CD14-positive monocyte (primary cell): ENCODE data around the gene STX10. TPM values are rescaled to one million over a fixed set of nuclear protein-coding genes. Genes with fewer than 3 reads are reported as not detected.

Source experiments
- DNase-seq, 3 donors: peaks; one replicate each; pipeline ENCODE4 v3.0.0-alpha.2; 2011 to 2022
- H2AFZ ChIP-seq: 2 replicates; pipeline ENCODE4 v1.6.0; 2012; ENCODE audit warnings: mild to moderate bottlenecking, low read depth, low read length, inconsistent platforms; ENCODE audit not compliant: insufficient read depth, poor library complexity, severe bottlenecking
- H3K27ac ChIP-seq, 2 donors: 1 replicate in 1 of 2; 2 replicates in 1 of 2; pipeline ENCODE4 v1.5.1; 2012 to 2013; ENCODE audit warnings: low read length in 2 of 2, control low read depth in 1 of 2, inconsistent platforms in 1 of 2, low read depth in 1 of 2, mild to moderate bottlenecking in 1 of 2
- H3K27me3 ChIP-seq, 2 donors: one replicate each; pipeline versions ENCODE4 v1.6.0 to v1.6.1; 2011 to 2013; ENCODE audit warnings: low read length in 2 of 2; ENCODE audit not compliant: control insufficient read depth in 2 of 2, insufficient read depth in 2 of 2
- H3K36me3 ChIP-seq, 2 donors: replicated peaks in 1 of 2; 1 replicate in 1 of 2; 2 replicates in 1 of 2; pipeline versions ENCODE4 v1.5.1 to v1.6.1; 2012 to 2013; ENCODE audit warnings: low read length in 2 of 2, control low read depth in 1 of 2, inconsistent platforms in 1 of 2, mild to moderate bottlenecking in 1 of 2; ENCODE audit not compliant: insufficient read depth in 2 of 2, control insufficient read depth in 1 of 2
- H3K4me1 ChIP-seq, 2 donors: 1 replicate in 1 of 2; 2 replicates in 1 of 2; pipeline versions ENCODE4 v1.5.1 to v1.6.1; 2012 to 2013; ENCODE audit warnings: low read length in 2 of 2, control low read depth in 1 of 2, inconsistent platforms in 1 of 2, mild to moderate bottlenecking in 1 of 2, moderate library complexity in 1 of 2; ENCODE audit not compliant: insufficient read depth in 2 of 2, control insufficient read depth in 1 of 2
- H3K4me2 ChIP-seq: replicated peaks from 2 replicates; pipeline ENCODE3; 2012; ENCODE audit warnings: low read length, moderate library complexity, mild to moderate bottlenecking; ENCODE audit not compliant: poor library complexity, severe bottlenecking; ENCODE audit errors: extremely low read depth
- H3K4me3 ChIP-seq, 3 experiments: fragments of 200-600 bp in 1 of 3; sonication (generic) in 1 of 3; replicated peaks in 1 of 3; 1 replicate in 2 of 3; 2 replicates in 1 of 3; pipeline ENCODE4 v1.5.1; 2011 to 2013; ENCODE audit warnings: low read length in 3 of 3, mild to moderate bottlenecking in 3 of 3, control low read depth in 2 of 3, low read depth in 2 of 3, inconsistent platforms in 1 of 3, moderate library complexity in 1 of 3
- H3K79me2 ChIP-seq: 2 replicates; pipeline ENCODE4 v1.6.0; 2012; ENCODE audit warnings: mild to moderate bottlenecking, control low read depth, inconsistent platforms, low read length, moderate library complexity; ENCODE audit not compliant: insufficient read depth
- H3K9ac ChIP-seq: 2 replicates; pipeline ENCODE4 v1.6.0; 2017; ENCODE audit warnings: low read length, mild to moderate bottlenecking; ENCODE audit not compliant: insufficient read depth, poor library complexity, severe bottlenecking
- H3K9me3 ChIP-seq, 2 donors: replicated peaks in 1 of 2; 1 replicate in 1 of 2; 2 replicates in 1 of 2; pipeline versions ENCODE4 v1.5.1 to v1.6.1; 2012 to 2013; ENCODE audit warnings: low read length in 2 of 2, control low read depth in 1 of 2; ENCODE audit not compliant: control insufficient read depth in 1 of 2, insufficient read depth in 1 of 2
- H4K20me1 ChIP-seq: 2 replicates; pipeline ENCODE4 v1.6.0; 2012; ENCODE audit warnings: mild to moderate bottlenecking, low read length, control low read depth, moderate library complexity; ENCODE audit not compliant: insufficient read depth
- H3K27ac Mint-ChIP-seq, 7 donors: one replicate each; pipeline ENCODE4 v1.8.0; 2020; ENCODE audit warnings: mild to moderate bottlenecking in 7 of 7, mixed read lengths in 7 of 7, moderate library complexity in 6 of 7, inconsistent platforms in 2 of 7
- H3K27me3 Mint-ChIP-seq, 3 donors: one replicate each; pipeline ENCODE4 v1.8.0; 2021 to 2022; ENCODE audit warnings: low read depth in 3 of 3, mild to moderate bottlenecking in 3 of 3, mixed read lengths in 3 of 3, moderate library complexity in 3 of 3, inconsistent platforms in 1 of 3
- H3K36me3 Mint-ChIP-seq, 2 donors: one replicate each; pipeline ENCODE4 v1.8.0; 2020; ENCODE audit warnings: mixed read lengths in 2 of 2, inconsistent platforms in 1 of 2, mild to moderate bottlenecking in 1 of 2
- H3K4me1 Mint-ChIP-seq: one replicate; pipeline ENCODE4 v1.8.0; 2020; ENCODE audit warnings: mild to moderate bottlenecking, mixed read lengths
- H3K4me3 Mint-ChIP-seq, 2 donors: one replicate each; pipeline ENCODE4 v1.8.0; 2020; ENCODE audit warnings: mild to moderate bottlenecking in 2 of 2, mixed read lengths in 2 of 2, moderate library complexity in 1 of 2
- H3K9me3 Mint-ChIP-seq, 7 donors: one replicate each; pipeline ENCODE4 v1.8.0; 2020 to 2022; ENCODE audit warnings: mixed read lengths in 7 of 7, mild to moderate bottlenecking in 6 of 7, moderate library complexity in 6 of 7, inconsistent platforms in 2 of 7
- CTCF ChIP-seq: fragments of 200-600 bp; IDR thresholded peaks from one replicate; pipeline ENCODE4 v1.8.0; 2022; ENCODE audit warnings: antibody characterized with exemption, mild to moderate bottlenecking
- WGBS: methylation state at CpG from one replicate; pipeline ENCODE4 v1.1.5; 2013; ENCODE audit warnings: missing lambda C conversion rate; ENCODE audit not compliant: insufficient coverage; 5-methylcytosine and 5-hydroxymethylcytosine counted together
- intact Hi-C, 2 donors: fragments of 100-400 bp; cut with micrococcal nuclease; formaldehyde crosslinking; loops; one replicate each; pipeline versions ENCODE4 v1.15.0 to v1.15.1; 2023
- polyA plus RNA-seq, 3 donors: library from polyadenylated mRNA; depleted of rRNA in 1 of 3; unstranded in 2 of 3; stranded (reverse) in 1 of 3; fragments of 300-500 nt in 2 of 3; fragments of >200 nt in 1 of 3; fragmentation: Illumina TruSeq in 2 of 3; gene quantifications; 1 replicate in 2 of 3; 2 replicates in 1 of 3; pipeline ENCODE4 v1.2.3, GENCODE V29; 2012 to 2021

STX10 gene
- polyA plus RNA-seq, 3 donors = 158 to 392 (median 172) TPM

DNA sequence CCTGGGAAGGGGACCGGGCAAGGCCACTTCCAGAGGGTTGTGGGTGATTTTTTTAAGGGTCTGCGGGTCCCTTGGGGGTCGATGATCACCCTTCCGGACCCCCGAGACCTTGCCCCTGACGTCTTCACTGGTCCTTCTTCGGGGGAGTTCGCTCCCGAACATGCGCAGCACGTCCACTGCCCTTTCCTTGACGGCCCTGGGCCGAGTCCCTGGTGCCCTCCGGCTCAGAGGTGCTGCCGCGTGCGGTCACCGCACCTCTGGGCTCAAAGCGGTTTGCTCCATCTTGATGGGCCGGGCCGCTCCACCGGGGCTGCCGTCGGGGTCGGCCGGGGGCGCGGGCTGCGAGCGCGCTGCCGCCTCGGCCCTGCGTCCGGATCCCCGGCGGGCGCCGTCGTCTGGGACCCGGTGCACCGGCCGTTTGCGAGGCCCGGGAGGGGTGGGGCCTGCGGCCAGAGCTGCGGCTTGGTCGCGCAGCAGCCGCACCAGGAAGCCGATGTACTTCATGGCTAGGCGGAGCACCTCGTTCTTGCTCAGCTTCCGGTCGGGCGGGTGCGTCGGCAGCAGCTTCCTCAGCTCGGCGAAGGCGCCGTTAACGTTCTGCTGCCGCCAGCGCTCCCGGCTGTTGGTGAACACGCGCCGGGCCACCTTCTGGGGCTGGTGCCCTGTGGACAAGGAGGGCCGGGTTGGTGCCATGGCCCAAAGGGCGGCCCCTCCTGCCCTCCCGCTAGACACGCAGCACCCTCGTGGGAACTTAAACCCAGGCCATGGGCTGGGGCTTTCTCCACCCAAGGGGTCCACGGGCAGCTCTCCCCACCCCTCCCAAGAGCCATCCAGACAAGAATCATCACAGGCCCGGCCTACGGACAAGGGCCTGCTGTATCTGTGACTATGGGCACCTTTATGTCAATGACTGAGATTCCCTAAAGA, 50.8 kb downstream of the STX10 start:
- H3K4me1 ChIP-seq = peaks cover 70 to 89% of the 10 kb centered on the region in 2 donors
- Mint-ChIP-seq H3K9me3 (no peaks in the 10 kb centered on the region), H3K4me1 (peaks cover 54% of the 10 kb centered on the region), H3K27ac (peak overlapping the region; percentile 93 to 97 (median 95)), H3K27me3 (peaks cover 0 to 1% (median 1%) of the 10 kb centered on the region in 3 donors), H3K4me3 (peak overlapping the region; percentile 87 to 95), H3K36me3 (peaks cover 7 to 9% of the 10 kb centered on the region in 2 donors)
- no peaks in the 10 kb centered on the region for H3K9me3 ChIP-seq
- DNase-seq = peak; percentile 87 to 89 (median 89)
- no peaks in the 10 kb centered on the region for H3K27me3 ChIP-seq
- peaks cover 67% of the 10 kb centered on the region for H3K79me2 ChIP-seq
- peak overlapping the region; percentile 61 for H2AFZ ChIP-seq
- WGBS = under 1% methylated on average over 70 of the region's 77 CpGs
- peak overlapping the region; percentile 90 to 98 for H3K27ac ChIP-seq
- H4K20me1 ChIP-seq = peaks cover 27% of the 10 kb centered on the region
- peak overlapping the region; percentile 100 for H3K4me2 ChIP-seq
- H3K36me3 ChIP-seq = peaks cover 3 to 11% of the 10 kb centered on the region in 2 donors
- intact Hi-C loops = loop anchor here in 1 of 2 donors (10.0 kb wide), 1 partner anchor 305 kb away; the partner anchor contains the start of gene JUNB
- peak overlapping the region; percentile 86 for H3K9ac ChIP-seq
- peak overlapping the region; percentile 61 to 92 (median 84) for H3K4me3 ChIP-seq
- no peak for TF ChIP-seq CTCF

DNA sequence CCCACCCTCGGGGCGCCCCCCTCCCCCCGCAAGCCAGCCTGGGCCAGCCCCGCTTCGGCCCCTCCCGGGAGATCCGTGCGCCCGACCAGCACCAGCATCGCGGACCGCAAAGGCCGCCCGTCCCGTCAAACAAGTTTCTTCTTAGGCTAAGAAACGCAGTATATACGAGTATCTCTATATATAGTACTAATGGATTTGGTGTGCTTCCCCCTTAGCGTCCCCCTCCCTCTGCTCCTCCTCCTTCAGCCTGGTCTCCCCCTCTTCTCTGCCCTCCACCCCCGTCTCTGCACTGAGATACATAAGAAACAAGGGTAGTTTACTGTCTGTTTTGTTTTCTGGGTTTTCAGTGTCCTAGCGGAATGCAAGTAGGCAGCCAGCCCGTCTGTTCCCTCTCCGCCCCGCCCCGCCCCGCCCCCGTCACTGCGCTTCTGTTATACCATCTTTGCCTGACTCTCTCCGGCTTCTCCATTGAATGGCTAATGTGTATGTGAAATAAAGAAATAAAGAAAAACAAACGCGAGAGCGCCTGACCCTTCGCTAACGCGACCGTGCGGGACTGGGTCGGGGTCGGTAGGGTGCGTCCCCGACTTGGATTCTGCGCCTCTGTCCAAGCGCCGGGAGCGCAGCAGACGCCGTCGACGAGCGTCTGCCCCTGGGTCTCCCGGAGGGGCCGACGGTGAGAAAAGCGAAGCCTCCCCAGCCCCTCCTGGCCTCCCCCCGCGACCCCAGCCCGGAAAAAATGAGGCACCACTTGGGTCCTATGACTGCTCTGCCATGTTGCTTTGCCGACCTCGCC, 51.7 kb downstream of the STX10 start:
- peaks cover 7 to 9% of the 10 kb centered on the region in 2 donors for H3K36me3 Mint-ChIP-seq
- H3K4me2 ChIP-seq = peak overlapping the region; percentile 100
- peaks cover 54% of the 10 kb centered on the region for H3K4me1 Mint-ChIP-seq
- no peaks in the 10 kb centered on the region for H3K9me3 Mint-ChIP-seq
- peaks cover 67 to 88% of the 10 kb centered on the region in 2 donors for H3K4me1 ChIP-seq
- no peaks in the 10 kb centered on the region for H3K9me3 ChIP-seq
- H3K36me3 ChIP-seq = peaks cover 3 to 11% of the 10 kb centered on the region in 2 donors
- peak overlapping the region; percentile 90 to 98 for H3K27ac ChIP-seq
- peak overlapping the region; percentile 86 for H3K9ac ChIP-seq
- intact Hi-C loops = loop anchor here in 1 of 2 donors (10.0 kb wide), 1 partner anchor 304 kb away; the partner anchor contains the start of gene JUNB
- no peaks in the 10 kb centered on the region for H3K27me3 ChIP-seq
- H3K4me3 ChIP-seq = peak overlapping the region; percentile 61 to 84 (median 78)
- TF ChIP-seq CTCF = no peak
- peaks cover 0 to 1% (median 1%) of the 10 kb centered on the region in 3 donors for H3K27me3 Mint-ChIP-seq
- peak overlapping the region; percentile 93 to 97 (median 95) for H3K27ac Mint-ChIP-seq
- H3K4me3 Mint-ChIP-seq = peak overlapping the region; percentile 87 to 95
- H2AFZ ChIP-seq = peak overlapping the region; percentile 61
- H3K79me2 ChIP-seq = peaks cover 63% of the 10 kb centered on the region
- H4K20me1 ChIP-seq = peaks cover 27% of the 10 kb centered on the region
- DNase-seq = peak; percentile 58 to 63 (median 60)
- under 1% methylated on average over 29 of the region's 58 CpGs for WGBS
